ENCODE data around the gene IFNL4.

The IFNL4 gene

GRCh38 chr19:39264306-39265290 is 15.9 kb upstream of the IFNL4 start:
- Histone ChIP-seq H3K27ac (ENCODE audit: poor library complexity, severe bottlenecking) (no peak overlapping the region), H3K4me1 (ENCODE audit: insufficient read depth, poor library complexity, severe bottlenecking) (no peaks in the 10 kb centered on the region), H3K27me3 (ENCODE audit: insufficient read depth, poor library complexity, severe bottlenecking) (peaks cover 37% of the 10 kb centered on the region), H3K4me3 (ENCODE audit: severe bottlenecking) (no peak overlapping the region), H3K36me3 (ENCODE audit: low read depth) (no peaks in the 10 kb centered on the region), H3K9me3 (ENCODE audit: severe bottlenecking) (no peaks in the 10 kb centered on the region)
- DNase-seq (ENCODE audit: low spot score) = no peak
- TF ChIP-seq, protein P1, sequence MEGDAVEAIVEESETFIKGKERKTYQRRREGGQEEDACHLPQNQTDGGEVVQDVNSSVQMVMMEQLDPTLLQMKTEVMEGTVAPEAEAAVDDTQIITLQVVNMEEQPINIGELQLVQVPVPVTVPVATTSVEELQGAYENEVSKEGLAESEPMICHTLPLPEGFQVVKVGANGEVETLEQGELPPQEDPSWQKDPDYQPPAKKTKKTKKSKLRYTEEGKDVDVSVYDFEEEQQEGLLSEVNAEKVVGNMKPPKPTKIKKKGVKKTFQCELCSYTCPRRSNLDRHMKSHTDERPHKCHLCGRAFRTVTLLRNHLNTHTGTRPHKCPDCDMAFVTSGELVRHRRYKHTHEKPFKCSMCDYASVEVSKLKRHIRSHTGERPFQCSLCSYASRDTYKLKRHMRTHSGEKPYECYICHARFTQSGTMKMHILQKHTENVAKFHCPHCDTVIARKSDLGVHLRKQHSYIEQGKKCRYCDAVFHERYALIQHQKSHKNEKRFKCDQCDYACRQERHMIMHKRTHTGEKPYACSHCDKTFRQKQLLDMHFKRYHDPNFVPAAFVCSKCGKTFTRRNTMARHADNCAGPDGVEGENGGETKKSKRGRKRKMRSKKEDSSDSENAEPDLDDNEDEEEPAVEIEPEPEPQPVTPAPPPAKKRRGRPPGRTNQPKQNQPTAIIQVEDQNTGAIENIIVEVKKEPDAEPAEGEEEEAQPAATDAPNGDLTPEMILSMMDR (IDR thresholded peaks at IDR 0.05; ENCODE audit: poor library complexity, severe bottlenecking) = no peak
- no peak for ATAC-seq (ENCODE audit: low read depth)

DNA sequence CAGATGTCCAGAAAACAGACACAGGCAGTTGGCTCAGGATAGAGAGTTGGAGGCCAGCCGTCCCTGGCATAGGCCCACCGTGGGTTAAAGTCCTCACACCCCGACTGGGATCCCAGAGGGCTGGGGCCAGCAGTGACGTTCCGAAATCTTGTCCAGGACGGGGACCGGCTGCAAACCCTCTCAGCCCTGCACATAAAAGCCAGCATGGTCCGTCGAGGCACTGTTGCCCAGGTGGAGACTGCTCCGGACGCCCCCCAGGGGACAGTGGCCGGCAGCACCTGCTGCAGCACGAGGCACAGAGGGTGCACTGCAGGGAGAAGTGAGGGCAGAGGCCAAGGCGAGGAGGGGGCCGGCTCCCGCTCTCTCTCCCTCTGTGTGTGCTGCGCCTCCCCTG is 15.3 kb upstream of the IFNL4 start:
- Histone ChIP-seq H3K36me3 (ENCODE audit: low read depth) (no peaks in the 10 kb centered on the region), H3K27ac (ENCODE audit: poor library complexity, severe bottlenecking) (no peak overlapping the region), H3K4me1 (ENCODE audit: insufficient read depth, poor library complexity, severe bottlenecking) (no peaks in the 10 kb centered on the region), H3K4me3 (ENCODE audit: severe bottlenecking) (no peak overlapping the region), H3K9me3 (ENCODE audit: severe bottlenecking) (no peaks in the 10 kb centered on the region), H3K27me3 (ENCODE audit: insufficient read depth, poor library complexity, severe bottlenecking) (peaks cover 37% of the 10 kb centered on the region)
- ATAC-seq (ENCODE audit: low read depth) = no peak
- TF ChIP-seq, protein P1 (IDR thresholded peaks at IDR 0.05; ENCODE audit: poor library complexity, severe bottlenecking) = no peak
- DNase-seq (ENCODE audit: low spot score) = no peak

DNA sequence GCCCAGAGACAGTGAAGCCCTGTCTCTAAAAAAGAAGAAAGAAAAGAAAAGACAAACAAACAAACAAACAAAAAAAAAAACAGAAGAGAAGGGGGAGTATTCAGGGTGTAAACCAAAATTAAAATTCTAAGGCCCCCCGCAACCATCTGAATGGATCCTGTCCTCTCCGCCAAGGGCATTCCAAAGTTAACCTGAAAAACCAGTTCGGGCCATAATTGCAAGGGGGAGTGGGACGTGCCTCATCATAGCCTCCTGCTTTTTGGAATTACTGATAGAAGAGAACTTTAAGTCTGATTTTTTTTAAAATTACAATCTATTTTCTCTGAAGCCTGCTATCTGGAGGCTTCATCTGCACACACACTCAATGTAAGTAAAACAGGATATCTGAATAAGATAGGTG is 13.8 kb upstream of the IFNL4 start:
- TF ChIP-seq, protein P1 (IDR thresholded peaks at IDR 0.05; ENCODE audit: poor library complexity, severe bottlenecking) = no peak
- Histone ChIP-seq H3K9me3 (ENCODE audit: severe bottlenecking) (no peaks in the 10 kb centered on the region), H3K27me3 (ENCODE audit: insufficient read depth, poor library complexity, severe bottlenecking) (peaks cover 37% of the 10 kb centered on the region), H3K36me3 (ENCODE audit: low read depth) (no peaks in the 10 kb centered on the region), H3K27ac (ENCODE audit: poor library complexity, severe bottlenecking) (no peak overlapping the region), H3K4me1 (ENCODE audit: insufficient read depth, poor library complexity, severe bottlenecking) (no peaks in the 10 kb centered on the region), H3K4me3 (ENCODE audit: severe bottlenecking) (no peak overlapping the region)
- no peak for DNase-seq (ENCODE audit: low spot score)
- no peak for ATAC-seq (ENCODE audit: low read depth)

- H3K4me1 ChIP-seq (ENCODE audit: insufficient read depth, poor library complexity, severe bottlenecking) = no peaks in the 10 kb centered on the region
- no peak for DNase-seq (ENCODE audit: low spot score)
- H3K9me3 ChIP-seq (ENCODE audit: severe bottlenecking) = no peaks in the 10 kb centered on the region
- H3K36me3 ChIP-seq (ENCODE audit: low read depth) = no peaks in the 10 kb centered on the region
- H3K27me3 ChIP-seq (ENCODE audit: insufficient read depth, poor library complexity, severe bottlenecking) = peaks cover 37% of the 10 kb centered on the region
- H3K27ac ChIP-seq (ENCODE audit: poor library complexity, severe bottlenecking) = no peak overlapping the region
- no peak overlapping the region for H3K4me3 ChIP-seq (ENCODE audit: severe bottlenecking)
- TF ChIP-seq, protein P1 (IDR thresholded peaks at IDR 0.05; ENCODE audit: poor library complexity, severe bottlenecking) = no peak
- no peak for ATAC-seq (ENCODE audit: low read depth)
These were observed 13.0 kb upstream of the IFNL4 start for GRCh38 chr19:39261704-39262103.

DNA sequence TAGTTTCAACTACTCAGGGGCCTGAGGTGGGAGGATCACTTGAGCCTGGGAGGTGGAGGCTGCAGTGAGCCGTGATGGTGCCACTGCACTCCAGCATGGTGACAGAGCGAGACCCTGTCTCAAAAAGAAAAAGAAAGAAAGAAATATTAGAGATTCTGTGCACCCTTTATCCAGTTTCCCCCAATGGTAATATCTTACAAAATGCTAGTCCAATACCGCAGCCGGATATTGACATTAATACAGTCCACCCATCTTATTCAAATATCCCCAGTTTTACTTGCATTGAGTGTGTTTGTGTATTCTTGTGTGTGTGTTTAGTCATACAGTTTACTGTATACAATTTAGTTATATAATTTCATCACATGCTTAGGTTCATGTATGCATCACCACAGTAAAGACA is 8.6 kb upstream of the IFNL4 start:
- Histone ChIP-seq H3K4me1 (ENCODE audit: insufficient read depth, poor library complexity, severe bottlenecking) (no peaks in the 10 kb centered on the region), H3K27ac (ENCODE audit: poor library complexity, severe bottlenecking) (no peak overlapping the region)
- ATAC-seq (ENCODE audit: low read depth) = no peak

More for the DNA sequence above, 8.6 kb upstream of the IFNL4 start:
- no peak overlapping the region for H3K4me3 ChIP-seq (ENCODE audit: severe bottlenecking)
- no peaks in the 10 kb centered on the region for H3K36me3 ChIP-seq (ENCODE audit: low read depth)
- TF ChIP-seq, protein P1 (IDR thresholded peaks at IDR 0.05; ENCODE audit: poor library complexity, severe bottlenecking) = no peak
- peaks cover 8% of the 10 kb centered on the region for H3K27me3 ChIP-seq (ENCODE audit: insufficient read depth, poor library complexity, severe bottlenecking)
- no peak for DNase-seq (ENCODE audit: low spot score)
- H3K9me3 ChIP-seq (ENCODE audit: severe bottlenecking) = no peaks in the 10 kb centered on the region

Data from RWPE2 (cell line).